GM13976 (cell line): ENCODE measurements around the gene OR6J1.

Experiments
- DNase-seq: peaks from one replicate; pipeline ENCODE4 v3.0.0; 2012; ENCODE audit warnings: low spot score
- in situ Hi-C: fragments of 300-500 bp; cut with MboI; formaldehyde crosslinking; loops from one replicate; pipeline ENCODE4 v1.12.0; 2022; ENCODE audit warnings: low sequenced_read_pairs, mixed read lengths, inconsistent platforms; ENCODE audit not compliant: unreplicated experiment
- TF ChIP-seq, protein P1 (sequence below): IDR thresholded peaks from 2 replicates; pipeline ENCODE4 v1.5.1; 2012; ENCODE audit warnings: borderline replicate concordance, mild to moderate bottlenecking; ENCODE audit not compliant: insufficient read depth; ENCODE audit errors: extremely low read depth, missing control alignments, control extremely low read depth

Gene OR6J1

DNA sequence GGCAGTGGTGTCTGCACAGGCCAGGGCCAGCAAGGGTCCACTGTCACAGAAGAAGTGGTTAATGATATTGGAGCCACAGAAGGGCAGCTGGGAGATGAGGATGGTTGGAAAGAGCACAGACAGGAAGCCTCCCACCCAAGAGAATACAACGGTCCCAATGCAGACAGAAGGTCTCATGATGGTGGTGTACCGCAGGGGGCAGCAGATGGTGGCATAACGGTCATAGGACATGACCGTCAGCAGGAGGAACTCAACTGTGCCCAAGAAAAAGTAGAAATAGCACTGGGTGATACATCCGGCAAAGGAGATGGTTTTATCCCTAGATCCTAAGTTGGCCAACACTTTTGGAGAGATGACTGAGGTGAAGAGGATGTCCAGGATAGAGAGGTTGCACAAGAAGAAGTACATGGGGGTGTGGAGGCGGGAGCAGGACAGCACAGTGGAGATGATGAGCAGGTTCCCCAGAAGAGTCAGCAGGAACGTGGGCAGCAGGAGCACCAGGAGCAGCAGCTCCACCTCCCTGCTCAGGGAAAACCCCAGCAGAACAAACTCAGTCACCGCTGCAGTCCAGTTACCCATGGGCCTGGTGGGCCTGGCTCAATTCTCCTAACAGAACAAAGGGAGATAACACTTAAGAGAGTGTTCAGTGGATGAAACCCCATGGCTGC, 9.8 kb downstream of the OR6J1 start:
- no peak for DNase-seq
- TF ChIP-seq, protein P1, sequence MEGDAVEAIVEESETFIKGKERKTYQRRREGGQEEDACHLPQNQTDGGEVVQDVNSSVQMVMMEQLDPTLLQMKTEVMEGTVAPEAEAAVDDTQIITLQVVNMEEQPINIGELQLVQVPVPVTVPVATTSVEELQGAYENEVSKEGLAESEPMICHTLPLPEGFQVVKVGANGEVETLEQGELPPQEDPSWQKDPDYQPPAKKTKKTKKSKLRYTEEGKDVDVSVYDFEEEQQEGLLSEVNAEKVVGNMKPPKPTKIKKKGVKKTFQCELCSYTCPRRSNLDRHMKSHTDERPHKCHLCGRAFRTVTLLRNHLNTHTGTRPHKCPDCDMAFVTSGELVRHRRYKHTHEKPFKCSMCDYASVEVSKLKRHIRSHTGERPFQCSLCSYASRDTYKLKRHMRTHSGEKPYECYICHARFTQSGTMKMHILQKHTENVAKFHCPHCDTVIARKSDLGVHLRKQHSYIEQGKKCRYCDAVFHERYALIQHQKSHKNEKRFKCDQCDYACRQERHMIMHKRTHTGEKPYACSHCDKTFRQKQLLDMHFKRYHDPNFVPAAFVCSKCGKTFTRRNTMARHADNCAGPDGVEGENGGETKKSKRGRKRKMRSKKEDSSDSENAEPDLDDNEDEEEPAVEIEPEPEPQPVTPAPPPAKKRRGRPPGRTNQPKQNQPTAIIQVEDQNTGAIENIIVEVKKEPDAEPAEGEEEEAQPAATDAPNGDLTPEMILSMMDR: no peak
- in situ Hi-C loops: no loop called here

DNA sequence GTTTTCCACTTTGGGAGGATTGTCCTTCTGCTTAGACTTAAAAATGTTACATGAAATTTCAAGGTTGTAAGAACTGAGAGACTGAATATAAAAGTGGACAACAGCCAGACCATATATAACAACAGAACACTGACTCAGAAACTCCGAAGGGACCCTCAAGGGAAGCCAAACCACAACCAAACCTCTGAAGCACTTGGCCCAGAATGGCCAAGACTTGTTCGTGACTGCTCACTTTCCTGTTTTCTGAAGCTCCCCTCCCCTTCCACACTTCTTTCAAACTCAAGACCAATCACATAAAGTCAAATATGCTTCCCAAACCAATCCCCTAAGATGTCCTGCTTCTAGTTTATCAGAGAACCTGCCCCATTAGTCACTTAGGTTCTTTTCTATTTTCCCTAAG, 13.7 kb downstream of the OR6J1 start:
- in situ Hi-C loops: no loop called here
- DNase-seq: no peak
- TF ChIP-seq, protein P1: no peak

DNA sequence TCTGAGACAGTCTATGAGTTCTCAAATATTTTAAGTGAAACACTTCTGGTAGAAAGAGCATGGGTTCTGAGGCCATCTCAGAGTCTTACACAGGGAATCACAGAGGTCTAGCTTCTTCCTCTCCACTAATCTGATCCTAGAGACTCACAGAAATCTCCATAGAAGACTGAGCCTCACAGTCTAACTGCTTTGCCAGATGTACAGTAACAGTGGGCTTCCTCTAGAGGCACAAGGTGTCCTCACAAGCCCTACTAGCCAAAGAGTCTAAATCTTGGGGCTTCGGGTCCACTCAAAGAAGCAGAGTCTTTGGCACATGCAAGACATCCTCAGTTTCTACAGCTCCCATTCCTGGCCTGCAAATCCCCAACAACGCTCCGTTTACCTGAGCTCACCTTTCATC, 14.1 kb downstream of the OR6J1 start:
- TF ChIP-seq, protein P1: no peak
- in situ Hi-C loops: no loop called here
- DNase-seq: no peak

DNA sequence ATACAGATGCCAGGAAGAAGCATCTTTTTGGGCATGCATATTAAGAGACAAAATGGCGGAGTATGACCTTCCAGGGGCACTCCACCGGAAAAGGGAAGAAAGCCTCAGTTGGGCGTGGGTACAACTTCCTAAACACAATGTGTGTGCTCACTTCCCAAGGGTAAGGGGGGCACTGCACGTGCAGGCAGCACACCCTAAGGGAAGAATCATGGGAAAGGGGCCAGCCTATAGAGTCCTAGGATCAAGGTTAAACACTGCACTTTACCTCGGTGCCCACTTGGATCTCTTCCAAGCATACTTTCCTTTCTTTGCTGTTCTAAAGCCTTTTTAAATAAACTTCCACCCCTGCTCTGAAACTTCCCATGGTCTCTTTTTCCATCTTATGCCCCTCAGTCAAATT, 14.8 kb downstream of the OR6J1 start:
- no peak for DNase-seq
- TF ChIP-seq, protein P1: no peak
- in situ Hi-C loops: no loop called here

DNA sequence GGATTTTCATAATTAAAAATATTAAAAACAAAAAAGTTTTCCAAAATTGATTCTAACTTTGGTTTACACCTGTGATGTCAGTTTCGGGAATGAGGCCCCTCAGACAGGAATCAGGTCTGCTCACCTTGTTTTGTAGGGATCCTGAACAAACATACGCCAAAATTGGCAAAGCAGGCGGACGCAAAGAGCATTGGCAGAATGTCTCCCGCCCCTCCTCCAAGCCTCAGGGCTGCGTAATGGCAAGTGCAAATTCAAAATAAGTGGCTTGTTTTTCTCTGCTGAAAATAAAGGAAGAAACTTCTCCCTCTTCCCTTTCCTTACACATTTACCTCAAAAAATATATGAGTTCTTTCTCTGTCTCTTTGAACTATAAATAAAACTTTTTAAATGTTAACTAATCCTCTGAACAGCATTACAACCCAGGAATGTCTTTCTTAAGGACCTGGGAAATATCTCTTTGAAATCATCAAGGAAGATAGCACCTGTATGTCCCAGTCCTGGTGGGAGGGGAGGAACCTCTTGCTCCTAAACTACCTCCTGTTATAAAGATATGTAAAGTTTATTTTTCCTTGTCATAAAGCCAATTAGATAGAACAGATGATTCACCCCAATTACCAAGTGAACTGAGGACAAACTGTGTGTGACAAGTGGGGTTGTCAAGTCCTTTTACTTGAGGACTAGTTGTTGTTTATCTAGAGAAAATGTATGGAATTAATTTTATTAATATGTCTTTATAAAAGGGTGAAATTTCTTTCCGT, 16.5 kb downstream of the OR6J1 start:
- in situ Hi-C loops: no loop called here
- no peak for DNase-seq
- TF ChIP-seq, protein P1: no peak

DNA sequence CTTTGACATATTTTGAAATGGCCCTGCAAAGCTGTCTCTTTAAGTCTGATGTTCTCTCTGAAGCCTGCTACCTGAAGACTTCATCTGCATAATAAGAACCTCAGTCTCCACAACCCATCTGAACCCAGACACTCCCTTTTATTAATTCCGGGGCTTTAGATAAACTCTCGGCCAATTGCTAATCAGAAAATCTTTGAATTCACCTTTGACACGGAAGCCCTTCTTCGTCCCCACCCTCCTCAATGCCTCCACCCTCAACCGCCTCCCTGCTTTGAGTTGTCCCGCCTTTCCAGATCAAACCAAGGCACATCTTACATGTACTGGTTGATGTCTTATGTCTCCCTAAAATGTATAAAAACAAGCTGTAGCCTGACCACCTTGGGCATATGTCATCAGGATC, 17.6 kb downstream of the OR6J1 start:
- TF ChIP-seq, protein P1: no peak
- no peak for DNase-seq
- in situ Hi-C loops: no loop called here
